ENCODE data around the gene UBC.

- no peak for TF ChIP-seq EZH2 (IDR thresholded peaks at IDR 0.05)
- no peak for TF ChIP-seq POLR2AphosphoS5 (IDR thresholded peaks at IDR 0.05; ENCODE audit: borderline replicate concordance, low read depth, low read length)
Observed at GRCh38 chr12:124925117-124925516, 10.7 kb upstream of the UBC start.
